Measurements from ENCODE around the gene HBEGF. TPM values are rescaled to one million over a fixed set of nuclear protein-coding genes. Genes with fewer than 3 reads are reported as not detected.

The HBEGF gene
- total RNA-seq, 1 experiment from 2014 or later, result 2.4 TPM

DNA sequence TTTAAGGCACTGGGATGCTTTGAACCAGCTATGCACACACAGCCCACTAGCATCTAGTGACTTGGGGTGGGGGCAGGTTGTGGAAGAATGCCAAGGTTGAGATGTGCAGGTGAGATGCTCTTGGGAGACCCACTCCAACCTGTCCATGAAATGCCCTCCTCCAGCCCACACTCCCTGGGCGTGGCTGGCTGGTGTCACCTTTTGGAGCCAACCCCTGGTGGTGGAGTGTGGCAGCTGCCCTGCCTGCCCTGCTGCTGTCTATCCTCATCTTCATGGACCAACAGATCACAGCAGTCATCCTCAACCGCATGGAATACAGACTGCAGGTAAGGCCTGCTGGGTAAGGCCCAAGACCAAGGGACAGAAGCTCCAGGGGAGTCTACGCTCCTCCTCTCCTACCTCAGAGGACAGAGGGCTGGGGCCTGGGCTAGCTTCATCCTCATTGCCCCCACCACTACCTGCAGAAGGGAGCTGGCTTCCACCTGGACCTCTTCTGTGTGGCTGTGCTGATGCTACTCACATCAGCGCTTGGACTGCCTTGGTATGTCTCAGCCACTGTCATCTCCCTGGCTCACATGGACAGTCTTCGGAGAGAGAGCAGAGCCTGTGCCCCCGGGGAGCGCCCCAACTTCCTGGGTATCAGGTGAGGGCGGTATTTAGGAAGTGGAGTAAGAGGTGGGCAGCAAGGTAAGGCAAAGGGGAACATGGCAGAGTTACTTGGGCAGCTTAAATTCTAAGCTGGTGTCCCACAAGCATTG lies 21.0 kb upstream of the HBEGF start:
- Histone ChIP-seq H3K9me3 (ENCODE audit: control insufficient read depth, low read depth, low read length) (no peaks in the 10 kb centered on the region), H3K23ac (ENCODE audit: insufficient read length, low read depth, low read length) (no peak overlapping the region), H3K79me1 (ENCODE audit: insufficient read depth, low read depth, low read length, poor library complexity, severe bottlenecking) (no peaks in the 10 kb centered on the region), H3K23me2 (ENCODE audit: insufficient read length, low read depth, low read length, poor library complexity, severe bottlenecking) (peaks cover 4% of the 10 kb centered on the region), H2BK5ac (ENCODE audit: insufficient read length, low read length) (no peak overlapping the region), H4K5ac (ENCODE audit: insufficient read length, low read depth, low read length) (no peak overlapping the region), H2BK20ac (ENCODE audit: low read depth, low read length, poor library complexity, severe bottlenecking) (no peak overlapping the region), H2AK5ac (ENCODE audit: insufficient read length, low read length) (no peak overlapping the region), H4K8ac (replicated peaks; ENCODE audit: insufficient read length, low read depth, low read length) (no peak overlapping the region), H3K4ac (ENCODE audit: low read depth, low read length) (no peak overlapping the region), H4K91ac (ENCODE audit: insufficient read length, low read depth, low read length) (no peak overlapping the region), H2BK12ac (ENCODE audit: insufficient read length, low read depth, low read length) (no peak overlapping the region), H3K79me2 (ENCODE audit: insufficient read depth, low read length) (no peaks in the 10 kb centered on the region), H3K56ac (ENCODE audit: insufficient read length, low read depth, low read length) (no peak overlapping the region), H3T11ph (ENCODE audit: low read length) (no peak overlapping the region), H2AFZ (ENCODE audit: low read length) (no peak overlapping the region), H2BK120ac (ENCODE audit: low read depth, low read length, poor library complexity, severe bottlenecking) (no peak overlapping the region), H3K4me1 (ENCODE audit: insufficient read depth, low read length) (no peaks in the 10 kb centered on the region; the same call in 1 of the 2 replicates), H4K20me1 (ENCODE audit: control insufficient read depth, insufficient read depth, insufficient read length) (no peaks in the 10 kb centered on the region), H3K27me3 (ENCODE audit: insufficient read depth, low read length) (no peaks in the 10 kb centered on the region), H3K9ac (ENCODE audit: extremely low read depth, insufficient read length, low read length) (no peak overlapping the region), H2BK15ac (ENCODE audit: low read depth, low read length) (no peak overlapping the region), H3K27ac (ENCODE audit: insufficient read length, low read depth, low read length) (no peak overlapping the region), H3K14ac (ENCODE audit: insufficient read depth, low read length) (no peak overlapping the region), H3K18ac (ENCODE audit: insufficient read length, low read depth, low read length) (no peak overlapping the region), H3K4me2 (ENCODE audit: insufficient read depth, insufficient read length, low read length) (no peak overlapping the region)
- Mint-ChIP-seq H3K36me3 (ENCODE audit: insufficient read depth in 1 of 3, low read depth in 3 of 3) (no peaks in the 10 kb centered on the region), H3K27ac (no peak overlapping the region), H3K4me3 (no peak overlapping the region), H3K9me3 (no peaks in the 10 kb centered on the region), H3K27me3 (ENCODE audit: low read depth) (peaks cover 10% of the 10 kb centered on the region), H3K4me1 (peaks cover 7 to 14% of the 10 kb centered on the region in 2 experiments)
- DNase-seq, result no peak
- peak; percentile 37; the same call in 2 of the 3 replicates for TF ChIP-seq CTCF (conservative IDR thresholded peaks at IDR 0.05)
- no CpG with 5 or more reads among the region's 8 CpGs for WGBS (ENCODE audit: extremely low coverage, insufficient read length, low lambda C conversion rate)

Data from H9 (cell line).